SK-MEL-5 (cell line): Measurements from ENCODE around the gene GNPNAT1. TPM values are rescaled to one million over a fixed set of nuclear protein-coding genes. Genes with fewer than 3 reads are reported as not detected.
"Not testable (repeated sequence)": the region's sequence is repeated elsewhere in the genome, so short reads cannot be mapped to it uniquely, and the experiment has no call there.

Source experiments
- DNase-seq: peaks from one replicate; pipeline ENCODE4 v3.0.0-alpha.2; 2016; ENCODE audit warnings: low read depth, low spot score
- in situ Hi-C: cut with HindIII; loops from 2 replicates; pipeline ENCODE4 v1.10.0; 2016; ENCODE audit warnings: low sequenced_read_pairs, high pct_unique_total_duplicates, low pct_unique_long_range_greater_than_20kb
- small RNA-seq, 2 experiments: library from RNA; depleted of rRNA; stranded (forward); fragments of <200 nt; gene quantifications; one replicate each; pipeline ENCODE3, GENCODE V24; 2014
- total RNA-seq: library from RNA; depleted of rRNA; stranded (reverse); fragments of >200 nt; shearing (Covaris generic); gene quantifications from 2 replicates; pipeline ENCODE4 v1.2.3, GENCODE V29; 2014; rRNA removed

GNPNAT1 gene
- total RNA-seq, 1 experiment from 2014 or later, result 28.4 TPM

DNA sequence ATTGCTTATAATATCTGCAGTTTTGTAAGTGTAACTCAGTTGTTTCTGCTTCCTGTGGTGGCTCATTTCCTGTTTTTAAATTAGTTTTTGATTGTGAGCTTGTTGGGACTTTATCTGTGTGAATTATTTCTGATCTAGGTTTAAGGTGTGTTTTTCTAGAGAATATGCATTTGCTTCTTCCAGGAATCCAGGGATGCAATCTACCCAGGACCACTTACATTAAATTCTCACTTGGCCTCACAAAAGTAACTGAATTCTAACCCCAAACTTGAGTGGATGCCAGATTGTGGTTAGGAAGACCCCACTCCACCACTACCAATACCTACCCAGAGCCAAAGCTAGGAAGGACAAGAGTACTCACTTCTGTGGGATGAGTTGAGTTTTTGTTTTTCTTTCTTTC lies 49.5 kb downstream of the GNPNAT1 start:
- DNase-seq, result no peak
- in situ Hi-C loops, result no loop called here

DNA sequence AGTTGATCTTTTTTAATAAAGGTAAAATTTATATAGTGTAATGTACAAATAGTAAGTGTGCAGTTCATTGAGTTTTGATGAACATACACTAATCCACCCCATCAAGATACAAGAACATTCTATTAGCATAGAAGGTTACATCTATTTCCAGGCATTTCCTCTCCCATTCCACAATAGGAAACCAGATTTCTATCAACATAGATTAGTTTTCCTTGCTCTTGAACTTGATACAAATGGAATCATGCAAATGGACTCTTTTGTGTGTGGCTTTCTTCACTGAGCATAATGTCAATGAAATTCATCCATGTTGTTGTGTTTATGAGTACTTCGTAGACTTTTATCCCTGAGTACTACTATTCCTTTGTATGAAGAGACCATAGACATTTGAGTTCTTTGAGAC lies 50.7 kb downstream of the GNPNAT1 start:
- no peak for DNase-seq
- in situ Hi-C loops, result no loop called here

DNA sequence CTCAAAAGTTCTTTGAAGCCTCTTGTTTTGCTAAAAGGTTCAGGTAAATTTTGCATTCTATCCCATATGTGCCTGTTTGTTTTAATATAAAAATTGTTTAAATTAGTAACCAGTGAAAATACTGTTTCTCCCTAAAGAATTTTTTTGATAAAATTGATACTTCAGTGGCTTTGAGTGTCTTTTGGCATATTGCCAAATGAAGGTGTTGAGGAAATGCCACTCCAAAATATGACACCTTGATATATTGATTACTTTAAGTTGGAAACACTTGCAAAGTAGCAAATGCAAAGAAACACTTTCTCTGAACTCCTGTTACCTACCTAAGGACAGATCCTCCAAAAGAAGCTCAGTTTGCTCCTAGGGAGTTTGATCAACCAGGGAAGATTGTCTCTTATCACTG lies 53.0 kb downstream of the GNPNAT1 start:
- in situ Hi-C loops, result no loop called here
- no peak for DNase-seq

DNA sequence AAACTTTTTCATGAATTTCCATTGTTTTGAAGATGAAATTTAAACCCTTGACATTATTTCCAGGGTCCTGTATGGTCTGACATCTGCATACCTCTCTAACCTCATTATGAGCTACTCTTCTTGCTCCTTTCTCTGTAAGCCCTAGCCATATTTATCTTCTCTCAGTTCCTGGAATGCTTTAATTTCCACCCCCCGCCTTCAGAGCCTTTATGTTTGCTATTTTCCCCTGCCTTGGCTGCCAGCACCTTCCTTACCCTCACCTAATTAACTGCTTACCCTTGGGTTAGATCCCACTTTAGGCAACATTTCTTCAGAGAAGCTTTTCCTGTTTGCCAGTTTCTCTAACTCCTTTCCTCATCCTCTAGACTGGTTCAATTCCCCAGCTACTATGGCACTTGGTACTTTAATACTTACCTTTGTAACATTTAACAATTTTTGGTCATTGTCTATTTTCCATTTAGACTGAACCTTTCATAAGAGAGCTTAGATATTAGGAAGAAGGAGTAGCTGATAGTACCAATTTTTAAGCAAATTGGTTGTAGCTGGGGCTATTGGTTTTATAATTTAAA lies 55.4 kb downstream of the GNPNAT1 start:
- in situ Hi-C loops, result no loop called here
- DNase-seq, result no peak

DNA sequence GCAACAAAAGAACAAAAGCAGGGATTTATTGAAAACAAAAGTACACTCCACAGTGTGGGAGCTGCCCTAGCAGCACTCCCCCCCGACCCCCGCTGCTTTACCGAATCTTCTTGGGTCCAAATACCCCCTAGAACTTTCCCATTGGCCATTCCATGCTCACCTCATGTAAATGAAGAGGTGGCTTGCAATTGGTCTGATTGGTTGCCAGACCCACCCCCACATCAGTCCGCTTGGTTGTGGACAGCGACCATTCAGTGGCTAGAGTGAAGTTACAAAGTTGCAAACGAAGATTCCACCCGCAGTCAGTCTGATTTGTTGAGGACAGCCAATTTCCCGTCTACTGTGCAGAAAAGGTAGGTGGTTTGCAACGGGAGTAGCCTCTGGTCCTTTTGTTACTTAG lies 57.6 kb downstream of the GNPNAT1 start:
- in situ Hi-C loops, result no loop called here

DNA sequence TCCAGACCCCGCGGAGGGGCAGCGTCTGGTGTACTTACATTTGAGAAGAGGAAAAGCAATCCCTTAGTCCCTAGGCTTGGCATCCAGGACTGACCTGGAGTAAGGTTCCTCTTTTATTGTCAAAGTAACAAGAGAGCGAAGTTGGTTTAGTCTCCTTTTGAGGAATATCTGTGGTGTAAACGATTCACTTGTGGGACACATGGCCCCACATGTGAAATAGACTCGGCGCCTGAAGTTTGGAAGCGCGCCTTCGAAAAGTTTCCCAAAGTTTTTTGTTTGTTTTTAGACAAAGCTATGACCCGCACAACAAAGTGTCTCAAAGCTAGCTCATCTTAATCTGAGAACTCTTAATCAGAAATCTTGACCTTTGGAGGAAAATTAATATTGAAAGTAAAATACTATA lies 60.7 kb downstream of the GNPNAT1 start:
- in situ Hi-C loops, result no loop called here
- peak; percentile 25 for DNase-seq

More for the DNA sequence above, 57.6 kb downstream of the GNPNAT1 start:
- no peak for DNase-seq

DNA sequence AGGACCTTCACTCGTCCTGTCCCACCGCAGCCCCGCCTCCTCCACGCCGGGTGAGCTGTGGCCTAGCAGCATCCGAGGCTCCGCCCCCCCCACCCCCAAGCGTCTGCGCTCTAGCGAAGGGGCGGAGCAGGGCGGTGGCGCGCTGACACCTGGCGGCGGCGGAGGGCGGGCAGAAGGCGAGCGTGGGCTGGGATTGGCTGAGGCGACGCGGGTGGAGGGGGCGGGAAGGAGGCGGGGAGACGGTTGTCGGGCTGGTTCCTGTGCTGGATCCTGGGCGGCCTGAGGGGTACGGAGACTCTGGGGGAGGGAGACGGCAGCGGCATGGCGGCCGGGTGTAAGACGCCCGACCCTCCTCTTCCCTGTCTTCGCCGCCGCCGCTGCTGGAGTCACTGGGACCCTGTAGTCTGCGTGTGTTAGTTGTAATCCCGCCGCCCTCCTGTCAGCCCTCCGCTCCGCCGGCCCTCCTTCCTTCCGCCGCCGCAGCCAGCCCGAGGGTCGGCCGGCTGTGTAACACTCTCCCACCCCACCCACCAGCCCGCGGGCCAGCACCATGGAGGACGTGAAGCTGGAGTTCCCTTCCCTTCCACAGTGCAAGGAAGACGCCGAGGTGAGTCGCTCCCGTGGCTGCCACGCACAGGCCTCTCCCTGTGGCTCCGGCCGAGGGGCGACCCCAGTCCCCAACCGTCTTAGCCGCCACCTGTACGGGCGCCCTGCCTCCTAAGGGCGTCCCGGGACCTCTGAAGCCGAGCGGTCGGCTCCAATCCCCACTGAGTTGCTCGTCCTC lies 61.3 kb downstream of the GNPNAT1 start, which contains the start of gene STYX:
STYX (plus strand) TSS at position 242 of the 784 bp plus-strand sequence; CDS start at position 551, 309 bp downstream.
- peak; percentile 97 for DNase-seq
- in situ Hi-C loops, result no loop called here

DNA sequence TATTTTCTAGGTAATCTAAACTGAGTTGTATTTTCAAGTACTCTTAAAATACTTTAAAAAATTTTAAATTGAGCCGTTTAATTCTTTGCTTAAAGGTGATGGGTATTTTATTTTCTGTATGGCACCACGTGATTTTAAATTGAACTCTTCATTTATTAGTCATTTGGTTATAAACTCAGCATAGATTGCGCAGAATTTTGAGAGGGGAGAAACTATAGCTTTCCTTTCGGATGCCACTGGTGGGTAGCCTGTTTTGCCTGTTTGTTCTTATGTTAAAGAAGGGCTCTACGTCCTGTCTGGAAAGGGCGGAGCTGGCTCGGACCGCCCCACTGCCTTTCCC lies 61.9 kb downstream of the GNPNAT1 start:
- in situ Hi-C loops, result no loop called here
- no peak for DNase-seq

DNA sequence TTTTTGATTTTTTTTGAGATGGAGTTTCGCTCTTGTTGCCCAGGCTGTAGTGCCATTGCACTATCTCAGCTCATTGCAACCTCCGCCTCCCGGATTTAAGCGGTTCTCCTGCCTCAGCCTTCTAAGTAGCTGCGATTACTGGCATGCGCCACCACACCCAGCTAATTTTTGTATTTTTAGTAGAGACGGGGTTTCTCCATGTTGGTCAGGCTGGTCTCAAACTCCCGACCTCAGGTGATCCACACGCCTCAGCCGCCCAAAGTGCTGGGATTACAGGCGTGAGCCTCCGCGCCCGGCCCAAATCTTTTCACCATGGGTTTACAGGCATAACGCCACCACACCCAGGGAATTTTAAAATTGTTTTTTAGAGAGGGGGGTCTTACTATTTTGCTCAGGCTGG lies 62.4 kb downstream of the GNPNAT1 start:
- DNase-seq, result not testable (repeated sequence)

DNA sequence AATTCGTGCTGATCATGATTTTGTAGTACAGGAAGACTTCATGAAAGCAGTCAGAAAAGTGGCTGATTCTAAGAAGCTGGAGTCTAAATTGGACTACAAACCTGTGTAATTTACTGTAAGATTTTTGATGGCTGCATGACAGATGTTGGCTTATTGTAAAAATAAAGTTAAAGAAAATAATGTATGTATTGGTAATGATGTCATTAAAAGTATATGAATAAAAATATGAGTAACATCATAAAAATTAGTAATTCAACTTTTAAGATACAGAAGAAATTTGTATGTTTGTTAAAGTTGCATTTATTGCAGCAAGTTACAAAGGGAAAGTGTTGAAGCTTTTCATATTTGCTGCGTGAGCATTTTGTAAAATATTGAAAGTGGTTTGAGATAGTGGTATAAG lies 63.9 kb downstream of the GNPNAT1 start:
- in situ Hi-C loops, DNase-seq: not testable (repeated sequence)

More for the DNA sequence above, 62.4 kb downstream of the GNPNAT1 start:
- in situ Hi-C loops, result not testable (repeated sequence)

Small RNAs within 50 kb of the gene (small RNA-seq; reads per million reads assigned to genes)
- gene AL139317.2, result 0 to 0.10 reads per million in 2 experiments

Other genes with a start within 250 kb of the GNPNAT1 start
- 1.1 and 1.5 TPM in 2 replicates for gene TXNDC16, start 239.1 kb downstream of the GNPNAT1 start, total RNA-seq
- gene GPR137C, start 238.8 kb downstream of the GNPNAT1 start, total RNA-seq, result 0.32 and 0.40 TPM in 2 replicates
- 179 and 183 TPM in 2 replicates for gene ERO1A, start 96.0 kb downstream of the GNPNAT1 start, total RNA-seq
- gene PSMC6, start 84.4 kb downstream of the GNPNAT1 start, total RNA-seq, result 120 and 132 TPM in 2 replicates
- gene STYX, start 61.4 kb downstream of the GNPNAT1 start, total RNA-seq, result 8.3 and 9.2 TPM in 2 replicates
- 38.0 and 40.8 TPM in 2 replicates for gene FERMT2, start 159.4 kb upstream of the GNPNAT1 start, total RNA-seq